GM12878 (cell line): ENCODE data around the gene NACC1. TPM values are rescaled to one million over a fixed set of nuclear protein-coding genes. Genes with fewer than 3 reads are reported as not detected.

Experiments used
- BACH1 ChIP-seq: fragments of 450-650 bp; IDR thresholded peaks from 2 replicates; pipeline ENCODE4 v1.6.1; 2017; ENCODE audit warnings: mild to moderate bottlenecking, borderline replicate concordance
- CBFB ChIP-seq: IDR thresholded peaks from 2 replicates; pipeline ENCODE4 v1.6.1; 2016; ENCODE audit warnings: antibody characterized with exemption, low read depth
- CBX3 ChIP-seq: fragments of 200-600 bp; sonication (generic); IDR thresholded peaks from 2 replicates; pipeline ENCODE4 v1.6.1; 2016; ENCODE audit warnings: low read depth, borderline replicate concordance
- GABPA ChIP-seq: IDR thresholded peaks from 2 replicates; pipeline ENCODE4 v1.6.1; 2014; ENCODE audit warnings: antibody characterized with exemption, low read depth, mild to moderate bottlenecking, inconsistent platforms
- IKZF1 ChIP-seq: fragments of 450-650 bp; conservative IDR thresholded peaks from 2 replicates; pipeline ENCODE4 v1.6.1; 2017; ENCODE audit warnings: antibody characterized with exemption, mild to moderate bottlenecking
- JUNB ChIP-seq: IDR thresholded peaks from 2 replicates; pipeline ENCODE4 v1.6.1; 2016; ENCODE audit warnings: antibody characterized with exemption, mild to moderate bottlenecking
- MEF2A ChIP-seq: IDR thresholded peaks from 2 replicates; pipeline ENCODE4 v1.6.1; 2011; ENCODE audit warnings: low read depth, mild to moderate bottlenecking, low read length, moderate library complexity; ENCODE audit not compliant: insufficient read depth
- MTA2 ChIP-seq: fragments of 450-650 bp; IDR thresholded peaks from 2 replicates; pipeline ENCODE4 v1.6.1; 2016; ENCODE audit warnings: low read depth, mild to moderate bottlenecking, moderate library complexity
- MYB ChIP-seq: fragments of 150-350 bp; IDR thresholded peaks from 2 replicates; pipeline ENCODE4 v1.6.1; 2014; ENCODE audit warnings: mild to moderate bottlenecking, low read depth, low read length, borderline replicate concordance
- NRF1 ChIP-seq: conservative IDR thresholded peaks from 2 replicates; pipeline ENCODE4 v1.6.1; 2011; ENCODE audit warnings: mild to moderate bottlenecking, low read depth, low read length, improper control_type of control experiment
- PAX5 ChIP-seq: IDR thresholded peaks from 2 replicates; pipeline ENCODE4 v1.6.1; 2011; ENCODE audit warnings: low read depth, low read length, borderline replicate concordance
- PAX8 ChIP-seq: fragments of 450-650 bp; IDR thresholded peaks from 2 replicates; pipeline ENCODE4 v1.6.1; 2017; ENCODE audit warnings: mild to moderate bottlenecking, moderate library complexity
- RAD51 ChIP-seq: fragments of 450-650 bp; IDR thresholded peaks from 2 replicates; pipeline ENCODE4 v1.6.1; 2016; ENCODE audit warnings: moderate library complexity, mild to moderate bottlenecking, inconsistent platforms
- RFX5 ChIP-seq: IDR thresholded peaks from 2 replicates; pipeline ENCODE4 v1.6.1; 2011; ENCODE audit warnings: low read depth, low read length, improper control_type of control experiment
- SMAD1 ChIP-seq: fragments of 450-650 bp; IDR thresholded peaks from 2 replicates; pipeline ENCODE4 v1.6.1; 2018; ENCODE audit warnings: mild to moderate bottlenecking, low read depth; ENCODE audit not compliant: partially characterized antibody
- SMARCA5 ChIP-seq: fragments of 450-650 bp; IDR thresholded peaks from 2 replicates; pipeline ENCODE4 v1.6.1; 2017; ENCODE audit warnings: mild to moderate bottlenecking
- SREBF2 ChIP-seq: IDR thresholded peaks from 2 replicates; pipeline ENCODE4 v1.6.1; 2012; ENCODE audit warnings: mild to moderate bottlenecking, low read length
- STAT1 ChIP-seq: fragments of 450-650 bp; conservative IDR thresholded peaks from 2 replicates; pipeline ENCODE4 v1.6.1; 2014; ENCODE audit warnings: antibody characterized with exemption, mild to moderate bottlenecking
- TCF3 ChIP-seq: IDR thresholded peaks from 2 replicates; pipeline ENCODE4 v1.6.1; 2012; ENCODE audit warnings: low read depth, mild to moderate bottlenecking, low read length, borderline replicate concordance; ENCODE audit not compliant: insufficient read depth
- ZNF24 ChIP-seq: fragments of 450-650 bp; IDR thresholded peaks from 2 replicates; pipeline ENCODE4 v1.6.1; 2017; ENCODE audit warnings: antibody characterized with exemption, mild to moderate bottlenecking
- ZNF622 ChIP-seq: fragments of 450-650 bp; IDR thresholded peaks from 2 replicates; pipeline ENCODE4 v1.6.1; 2017; ENCODE audit warnings: mild to moderate bottlenecking, inconsistent platforms
- polyA plus RNA-seq, 11 experiments: library from polyadenylated mRNA; depleted of rRNA in 4 of 11; unstranded in 6 of 11; stranded (reverse) in 5 of 11; fragments of >200 nt; fragmentation: Nextera tagmentation in 4 of 11; fragmentation: Illumina TruSeq in 1 of 11; extraction: Ambion mirVana in 4 of 11; extraction: Trizol in 1 of 11; gene quantifications; 1 replicate in 1 of 11; 2 replicates in 10 of 11; pipeline versions ENCODE4 v1.2.1 to v1.2.3, GENCODE V29; 2011 to 2016; ENCODE audit warnings: inconsistent platforms in 2 of 11, missing spikeins in 2 of 11, low read depth in 1 of 11
- total RNA-seq, 4 experiments: library from RNA; depleted of rRNA in 3 of 4; stranded (reverse); fragments of >200 nt in 3 of 4; fragmentation: Illumina TruSeq in 1 of 4; extraction: Trizol in 1 of 4; gene quantifications; 2 replicates each; pipeline versions ENCODE4 v1.2.1 to v1.2.3, GENCODE V29; 2013 to 2021
- TF ChIP-seq, protein P1 (sequence below), 3 experiments: IDR thresholded peaks in 2 of 3; conservative IDR thresholded peaks in 1 of 3; 2 replicates each; pipeline ENCODE4 v1.5.1; 2011; ENCODE audit warnings: low read depth in 3 of 3, low read length in 3 of 3, mild to moderate bottlenecking in 3 of 3, control low read depth in 2 of 3, moderate library complexity in 2 of 3, inconsistent platforms in 1 of 3, mixed read lengths in 1 of 3; ENCODE audit not compliant: control insufficient read depth in 2 of 3, insufficient read depth in 1 of 3; ENCODE audit errors: extremely low read depth in 1 of 3
- TF ChIP-seq, protein P2 (sequence below): fragments of 450-650 bp; formaldehyde crosslinking; IDR thresholded peaks from 2 replicates; pipeline ENCODE4 v1.4.0; 2020; ENCODE audit warnings: mild to moderate bottlenecking, moderate library complexity
- TF ChIP-seq, protein P3 (sequence below): fragments of 450-650 bp; IDR thresholded peaks from 2 replicates; pipeline ENCODE4 v1.6.1; 2017; ENCODE audit warnings: low read depth, mild to moderate bottlenecking, moderate library complexity
- TF ChIP-seq, protein P4 (sequence below): IDR thresholded peaks from 2 replicates; pipeline ENCODE4 v1.6.1; 2012; ENCODE audit warnings: low read depth, low read length, improper control_type of control experiment

Gene NACC1
- total and polyA plus RNA-seq, 10 of the 15 experiments (the other 5 are each of a cell fraction or from before 2014, with no cell fraction given) = 0.18 to 120 (median 19.2) TPM

DNA sequence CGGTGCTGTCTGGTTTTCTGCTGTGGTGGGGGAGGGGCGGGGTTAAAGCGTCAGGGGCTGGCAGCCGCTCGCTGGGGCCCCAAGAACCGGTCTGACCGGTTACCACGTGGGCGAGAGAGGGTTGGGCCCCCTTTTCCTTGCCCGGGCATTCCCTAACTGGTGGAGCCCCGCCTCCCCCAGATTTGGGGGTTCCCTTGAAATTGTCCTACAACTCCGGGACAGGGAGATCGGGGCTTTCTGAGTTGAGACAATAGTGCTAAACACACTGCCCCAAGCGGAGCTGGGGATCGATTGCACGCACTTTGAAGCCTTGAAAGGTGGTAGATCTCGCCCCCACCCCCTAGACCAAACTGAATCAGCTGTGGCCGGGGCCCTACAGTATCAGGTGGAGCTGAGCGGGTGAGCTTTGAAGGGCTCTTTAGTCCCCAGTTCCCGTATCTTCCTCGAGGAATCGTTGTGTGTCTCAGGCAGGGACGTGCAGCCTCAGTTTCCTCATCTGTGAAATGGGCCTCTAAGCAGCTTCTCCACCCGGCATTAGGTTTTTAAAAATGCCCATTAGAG, 36.9 kb downstream of the NACC1 start (continued):
- TF ChIP-seq RFX5 (no peak), ZNF24 (0 out of 2 replicates have a peak, but pooled peaks have one; percentile 3), PAX5 (peak; percentile 71), CBX3 (no peak), GABPA (no peak), BACH1 (peak; percentile 57; the same call in 1 of the 2 replicates), PAX8 (no peak), SREBF2 (no peak), IKZF1 (0 out of 2 replicates have a peak, but pooled peaks have one; percentile 49), RAD51 (peak; percentile 71), NRF1 (no peak), TCF3 (peak; percentile 56; the same call in 1 of the 2 replicates), STAT1 (peak; percentile 74; the same call in 1 of the 2 replicates), SMARCA5 (peak; percentile 95), JUNB (no peak), CBFB (peak; percentile 76; the same call in 1 of the 2 replicates), MYB (no peak; the same call in 1 of the 2 replicates), MEF2A (no peak), ZNF622 (no peak), SMAD1 (peak; percentile 69), MTA2 (peak; percentile 47)
- TF ChIP-seq, protein P1, sequence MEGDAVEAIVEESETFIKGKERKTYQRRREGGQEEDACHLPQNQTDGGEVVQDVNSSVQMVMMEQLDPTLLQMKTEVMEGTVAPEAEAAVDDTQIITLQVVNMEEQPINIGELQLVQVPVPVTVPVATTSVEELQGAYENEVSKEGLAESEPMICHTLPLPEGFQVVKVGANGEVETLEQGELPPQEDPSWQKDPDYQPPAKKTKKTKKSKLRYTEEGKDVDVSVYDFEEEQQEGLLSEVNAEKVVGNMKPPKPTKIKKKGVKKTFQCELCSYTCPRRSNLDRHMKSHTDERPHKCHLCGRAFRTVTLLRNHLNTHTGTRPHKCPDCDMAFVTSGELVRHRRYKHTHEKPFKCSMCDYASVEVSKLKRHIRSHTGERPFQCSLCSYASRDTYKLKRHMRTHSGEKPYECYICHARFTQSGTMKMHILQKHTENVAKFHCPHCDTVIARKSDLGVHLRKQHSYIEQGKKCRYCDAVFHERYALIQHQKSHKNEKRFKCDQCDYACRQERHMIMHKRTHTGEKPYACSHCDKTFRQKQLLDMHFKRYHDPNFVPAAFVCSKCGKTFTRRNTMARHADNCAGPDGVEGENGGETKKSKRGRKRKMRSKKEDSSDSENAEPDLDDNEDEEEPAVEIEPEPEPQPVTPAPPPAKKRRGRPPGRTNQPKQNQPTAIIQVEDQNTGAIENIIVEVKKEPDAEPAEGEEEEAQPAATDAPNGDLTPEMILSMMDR (IDR thresholded peaks at IDR 0.05 in 2 of 3, conservative IDR thresholded peaks at IDR 0.05 in 1 of 3; ENCODE audit: control insufficient read depth in 2 of 3, extremely low read depth in 1 of 3, insufficient read depth in 1 of 3, low read depth in 3 of 3, low read length in 3 of 3) = peak; percentile 47 to 58 (median 51); a peak in 4 of 6 replicates
- TF ChIP-seq, protein P2, sequence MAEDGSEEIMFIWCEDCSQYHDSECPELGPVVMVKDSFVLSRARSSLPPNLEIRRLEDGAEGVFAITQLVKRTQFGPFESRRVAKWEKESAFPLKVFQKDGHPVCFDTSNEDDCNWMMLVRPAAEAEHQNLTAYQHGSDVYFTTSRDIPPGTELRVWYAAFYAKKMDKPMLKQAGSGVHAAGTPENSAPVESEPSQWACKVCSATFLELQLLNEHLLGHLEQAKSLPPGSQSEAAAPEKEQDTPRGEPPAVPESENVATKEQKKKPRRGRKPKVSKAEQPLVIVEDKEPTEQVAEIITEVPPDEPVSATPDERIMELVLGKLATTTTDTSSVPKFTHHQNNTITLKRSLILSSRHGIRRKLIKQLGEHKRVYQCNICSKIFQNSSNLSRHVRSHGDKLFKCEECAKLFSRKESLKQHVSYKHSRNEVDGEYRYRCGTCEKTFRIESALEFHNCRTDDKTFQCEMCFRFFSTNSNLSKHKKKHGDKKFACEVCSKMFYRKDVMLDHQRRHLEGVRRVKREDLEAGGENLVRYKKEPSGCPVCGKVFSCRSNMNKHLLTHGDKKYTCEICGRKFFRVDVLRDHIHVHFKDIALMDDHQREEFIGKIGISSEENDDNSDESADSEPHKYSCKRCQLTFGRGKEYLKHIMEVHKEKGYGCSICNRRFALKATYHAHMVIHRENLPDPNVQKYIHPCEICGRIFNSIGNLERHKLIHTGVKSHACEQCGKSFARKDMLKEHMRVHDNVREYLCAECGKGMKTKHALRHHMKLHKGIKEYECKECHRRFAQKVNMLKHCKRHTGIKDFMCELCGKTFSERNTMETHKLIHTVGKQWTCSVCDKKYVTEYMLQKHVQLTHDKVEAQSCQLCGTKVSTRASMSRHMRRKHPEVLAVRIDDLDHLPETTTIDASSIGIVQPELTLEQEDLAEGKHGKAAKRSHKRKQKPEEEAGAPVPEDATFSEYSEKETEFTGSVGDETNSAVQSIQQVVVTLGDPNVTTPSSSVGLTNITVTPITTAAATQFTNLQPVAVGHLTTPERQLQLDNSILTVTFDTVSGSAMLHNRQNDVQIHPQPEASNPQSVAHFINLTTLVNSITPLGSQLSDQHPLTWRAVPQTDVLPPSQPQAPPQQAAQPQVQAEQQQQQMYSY (CRISPR knock-in tag) = no peak
- TF ChIP-seq, protein P3, sequence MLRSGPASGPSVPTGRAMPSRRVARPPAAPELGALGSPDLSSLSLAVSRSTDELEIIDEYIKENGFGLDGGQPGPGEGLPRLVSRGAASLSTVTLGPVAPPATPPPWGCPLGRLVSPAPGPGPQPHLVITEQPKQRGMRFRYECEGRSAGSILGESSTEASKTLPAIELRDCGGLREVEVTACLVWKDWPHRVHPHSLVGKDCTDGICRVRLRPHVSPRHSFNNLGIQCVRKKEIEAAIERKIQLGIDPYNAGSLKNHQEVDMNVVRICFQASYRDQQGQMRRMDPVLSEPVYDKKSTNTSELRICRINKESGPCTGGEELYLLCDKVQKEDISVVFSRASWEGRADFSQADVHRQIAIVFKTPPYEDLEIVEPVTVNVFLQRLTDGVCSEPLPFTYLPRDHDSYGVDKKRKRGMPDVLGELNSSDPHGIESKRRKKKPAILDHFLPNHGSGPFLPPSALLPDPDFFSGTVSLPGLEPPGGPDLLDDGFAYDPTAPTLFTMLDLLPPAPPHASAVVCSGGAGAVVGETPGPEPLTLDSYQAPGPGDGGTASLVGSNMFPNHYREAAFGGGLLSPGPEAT = peak; percentile 83
- TF ChIP-seq, protein P4, sequence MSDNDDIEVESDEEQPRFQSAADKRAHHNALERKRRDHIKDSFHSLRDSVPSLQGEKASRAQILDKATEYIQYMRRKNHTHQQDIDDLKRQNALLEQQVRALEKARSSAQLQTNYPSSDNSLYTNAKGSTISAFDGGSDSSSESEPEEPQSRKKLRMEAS = peak; percentile 32; the same call in 1 of the 2 replicates
